ENCODE results near the gene MYOF.
A peak's percentile ranks its signal among the peaks of the same experiment; 100 is the strongest.
"Not testable (repeated sequence)": the region's sequence is repeated elsewhere in the genome, so short reads cannot be mapped to it uniquely, and the experiment has no call there.

Gene MYOF

GRCh38 chr10:93330824-93331223 lies 151.3 kb downstream of the MYOF start:
- no peak for DNase-seq (ENCODE audit: low read depth)
- no peak for TF ChIP-seq CTCF (conservative IDR thresholded peaks at IDR 0.05; ENCODE audit: control insufficient read depth, insufficient read depth, low read depth, low read length)
- H3K4me3 ChIP-seq (ENCODE audit: control insufficient read depth, low read depth, low read length): no peak overlapping the region

GRCh38 chr10:93319896-93320295 lies 162.2 kb downstream of the MYOF start:
- H3K4me3 ChIP-seq (ENCODE audit: control insufficient read depth, low read depth, low read length): no peak overlapping the region
- peak; percentile 58 for DNase-seq (ENCODE audit: low read depth)
- no peak for TF ChIP-seq CTCF (conservative IDR thresholded peaks at IDR 0.05; ENCODE audit: control insufficient read depth, insufficient read depth, low read depth, low read length)

GRCh38 chr10:93319096-93319495 lies 163.0 kb downstream of the MYOF start:
- TF ChIP-seq CTCF (conservative IDR thresholded peaks at IDR 0.05; ENCODE audit: control insufficient read depth, insufficient read depth, low read depth, low read length): no peak
- no peak overlapping the region for H3K4me3 ChIP-seq (ENCODE audit: control insufficient read depth, low read depth, low read length)
- no peak for DNase-seq (ENCODE audit: low read depth)

DNA sequence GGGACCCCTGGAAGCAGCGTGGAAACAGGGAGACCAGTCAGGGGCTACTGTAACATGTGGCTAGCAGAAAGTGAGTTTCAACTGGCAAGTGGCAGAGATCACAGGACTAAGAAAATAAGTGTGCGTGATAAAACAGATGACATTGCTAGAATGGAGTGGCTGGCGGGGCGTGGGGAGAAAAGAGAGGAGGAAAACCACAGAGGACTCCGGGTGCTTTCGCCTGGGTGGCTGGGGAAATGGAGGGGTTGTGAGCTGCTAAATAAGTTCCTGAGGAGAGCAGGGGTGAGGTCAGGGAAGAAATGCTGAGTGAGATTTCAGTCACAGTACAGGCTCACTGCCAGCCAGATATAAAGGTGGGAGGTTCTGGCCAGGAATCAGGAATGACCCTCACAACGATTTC lies 166.9 kb downstream of the MYOF start:
- no peak overlapping the region for H3K4me3 ChIP-seq (ENCODE audit: control insufficient read depth, low read depth, low read length)
- no peak for DNase-seq (ENCODE audit: low read depth)
- no peak for TF ChIP-seq CTCF (conservative IDR thresholded peaks at IDR 0.05; ENCODE audit: control insufficient read depth, insufficient read depth, low read depth, low read length)

DNA sequence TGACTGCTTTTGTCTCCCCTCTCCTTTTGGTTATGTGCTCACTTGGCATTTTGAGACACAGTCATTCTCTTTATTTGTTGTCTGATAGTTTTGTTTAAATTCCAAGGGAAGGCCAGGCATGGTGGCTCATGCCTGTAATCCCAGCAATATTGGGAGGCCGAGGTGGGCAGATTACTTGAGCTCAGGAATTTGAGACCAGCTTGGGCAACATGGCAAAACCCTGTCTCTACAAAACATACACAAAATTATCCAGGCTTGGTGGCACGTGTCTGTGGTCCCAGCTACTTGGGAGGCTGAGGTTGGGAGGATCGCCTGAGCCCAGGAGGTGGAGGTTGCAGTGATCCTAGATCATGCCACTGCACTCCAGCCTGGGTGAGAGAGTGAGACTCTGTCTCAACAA lies 167.5 kb downstream of the MYOF start:
- H3K4me3 ChIP-seq (ENCODE audit: control insufficient read depth, low read depth, low read length); DNase-seq (ENCODE audit: low read depth): not testable (repeated sequence)

- no peak for DNase-seq (ENCODE audit: low read depth)
- TF ChIP-seq CTCF (conservative IDR thresholded peaks at IDR 0.05; ENCODE audit: control insufficient read depth, insufficient read depth, low read depth, low read length): no peak
- H3K4me3 ChIP-seq (ENCODE audit: control insufficient read depth, low read depth, low read length): no peak overlapping the region
Observed at GRCh38 chr10:93313798-93314197, 168.3 kb downstream of the MYOF start.

DNA sequence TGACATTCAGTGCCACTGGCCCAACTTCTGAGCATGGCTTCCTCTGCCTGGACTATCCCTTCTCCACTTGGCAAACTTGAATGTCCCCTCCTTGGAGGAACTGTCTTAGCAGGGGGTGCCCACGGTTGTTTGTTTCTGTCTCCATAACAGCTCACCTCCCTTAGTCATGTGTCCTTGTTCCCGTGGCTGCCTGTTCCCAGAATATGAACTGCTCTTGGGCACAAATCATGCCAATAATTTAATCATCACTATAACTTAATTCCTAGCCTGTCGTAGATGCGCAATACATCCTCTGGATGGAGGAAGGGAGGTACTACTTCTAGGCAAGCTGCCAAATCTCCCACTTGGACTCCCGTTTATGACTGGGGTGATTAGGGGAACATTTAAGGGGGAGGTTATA lies 173.1 kb downstream of the MYOF start:
- peak; percentile 70 for DNase-seq (ENCODE audit: low read depth)
- TF ChIP-seq CTCF (conservative IDR thresholded peaks at IDR 0.05; ENCODE audit: control insufficient read depth, insufficient read depth, low read depth, low read length): no peak
- no peak overlapping the region for H3K4me3 ChIP-seq (ENCODE audit: control insufficient read depth, low read depth, low read length)

Measured in fibroblast of mammary gland (primary cell).